HG02852 (cell line): ENCODE measurements around the gene SH2D3C.

Experiments used
- ATAC-seq: cut with Tn5 transposase; IDR thresholded peaks from one replicate; pipeline ENCODE4 v1.9.1; 2021; ENCODE audit warnings: mild to moderate bottlenecking, moderate library complexity; ENCODE audit not compliant: unreplicated experiment

The SH2D3C gene, protein sequence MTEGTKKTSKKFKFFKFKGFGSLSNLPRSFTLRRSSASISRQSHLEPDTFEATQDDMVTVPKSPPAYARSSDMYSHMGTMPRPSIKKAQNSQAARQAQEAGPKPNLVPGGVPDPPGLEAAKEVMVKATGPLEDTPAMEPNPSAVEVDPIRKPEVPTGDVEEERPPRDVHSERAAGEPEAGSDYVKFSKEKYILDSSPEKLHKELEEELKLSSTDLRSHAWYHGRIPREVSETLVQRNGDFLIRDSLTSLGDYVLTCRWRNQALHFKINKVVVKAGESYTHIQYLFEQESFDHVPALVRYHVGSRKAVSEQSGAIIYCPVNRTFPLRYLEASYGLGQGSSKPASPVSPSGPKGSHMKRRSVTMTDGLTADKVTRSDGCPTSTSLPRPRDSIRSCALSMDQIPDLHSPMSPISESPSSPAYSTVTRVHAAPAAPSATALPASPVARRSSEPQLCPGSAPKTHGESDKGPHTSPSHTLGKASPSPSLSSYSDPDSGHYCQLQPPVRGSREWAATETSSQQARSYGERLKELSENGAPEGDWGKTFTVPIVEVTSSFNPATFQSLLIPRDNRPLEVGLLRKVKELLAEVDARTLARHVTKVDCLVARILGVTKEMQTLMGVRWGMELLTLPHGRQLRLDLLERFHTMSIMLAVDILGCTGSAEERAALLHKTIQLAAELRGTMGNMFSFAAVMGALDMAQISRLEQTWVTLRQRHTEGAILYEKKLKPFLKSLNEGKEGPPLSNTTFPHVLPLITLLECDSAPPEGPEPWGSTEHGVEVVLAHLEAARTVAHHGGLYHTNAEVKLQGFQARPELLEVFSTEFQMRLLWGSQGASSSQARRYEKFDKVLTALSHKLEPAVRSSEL

DNA sequence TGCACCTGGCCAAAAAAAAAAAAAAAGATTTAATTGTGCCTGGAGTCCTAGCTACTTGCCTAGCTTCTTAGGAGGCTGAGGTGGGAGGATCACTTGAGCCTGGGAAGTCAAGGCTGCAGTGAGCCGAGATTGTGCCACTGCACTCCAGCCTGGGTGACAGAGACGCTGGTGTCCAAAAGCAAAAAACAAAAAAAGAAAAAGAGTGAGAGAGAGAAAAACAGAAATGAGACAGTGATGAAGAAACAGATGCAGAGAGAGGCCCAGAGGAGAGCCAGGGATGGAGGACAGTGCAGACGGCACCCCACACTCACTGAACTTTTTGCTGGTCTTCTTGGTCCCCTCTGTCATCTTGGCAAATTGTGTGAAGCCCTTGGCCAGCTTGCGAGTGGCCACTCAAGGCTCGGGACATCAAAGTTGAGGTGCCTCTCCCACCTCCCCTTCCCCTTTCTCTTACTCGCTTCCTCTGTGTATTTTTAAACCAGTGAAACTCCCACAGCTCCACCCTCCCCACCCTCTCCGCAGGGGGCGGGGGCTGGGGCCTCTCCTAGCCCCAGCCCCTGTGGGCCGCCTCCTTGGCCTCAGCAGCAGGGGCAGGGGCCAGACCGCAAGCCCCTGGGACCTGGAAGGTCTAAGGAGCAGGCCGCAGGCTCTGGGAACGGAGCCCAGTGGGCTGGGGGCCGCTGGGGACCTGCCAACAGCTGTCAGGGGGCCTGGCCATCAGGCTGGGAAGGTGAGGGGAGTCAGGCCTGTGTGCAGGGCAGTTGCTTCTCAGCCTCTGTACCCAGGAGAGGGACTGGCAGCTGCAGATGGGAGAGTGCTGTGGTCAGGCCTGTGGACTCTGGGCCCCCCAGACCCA, at the start of gene SH2D3C:
TSS of gene SH2D3C (minus strand) at position 387 of the 856 bp plus-strand sequence. CDS start at position 348, 39 bp downstream.
- peak; percentile 35 for ATAC-seq

DNA sequence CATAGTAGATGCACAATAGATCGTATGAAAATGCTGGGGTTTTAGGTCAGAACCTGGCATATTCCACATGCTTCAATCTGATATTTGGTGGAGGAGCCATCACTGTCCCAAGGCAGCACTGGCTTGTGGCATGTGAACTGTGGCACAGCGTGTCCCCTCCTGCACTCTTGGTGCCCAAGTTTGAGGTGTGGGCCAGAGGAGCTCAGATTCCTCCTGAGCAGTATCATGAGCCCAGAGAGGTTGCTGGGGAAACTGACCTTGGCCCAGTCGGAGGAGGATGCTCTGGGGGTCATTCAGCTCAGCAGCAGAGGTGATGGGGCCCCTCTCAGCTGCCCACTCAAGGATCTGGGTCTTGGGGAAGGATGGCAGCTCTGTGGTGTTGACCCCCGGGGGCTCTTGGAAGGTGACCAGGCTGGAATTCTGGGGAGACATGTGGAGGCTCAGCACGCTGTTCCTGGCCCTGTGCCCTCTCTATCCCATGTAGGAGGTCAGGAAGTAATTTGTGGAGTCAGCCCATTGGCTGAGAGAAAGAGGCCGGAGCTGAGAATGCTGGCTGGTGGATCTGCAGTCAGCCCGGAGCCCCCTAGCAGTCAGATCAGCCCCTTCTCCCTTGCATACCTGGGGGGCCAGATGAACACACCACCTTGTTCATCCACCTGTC, 47.9 kb upstream of the SH2D3C start:
- no peak for ATAC-seq

DNA sequence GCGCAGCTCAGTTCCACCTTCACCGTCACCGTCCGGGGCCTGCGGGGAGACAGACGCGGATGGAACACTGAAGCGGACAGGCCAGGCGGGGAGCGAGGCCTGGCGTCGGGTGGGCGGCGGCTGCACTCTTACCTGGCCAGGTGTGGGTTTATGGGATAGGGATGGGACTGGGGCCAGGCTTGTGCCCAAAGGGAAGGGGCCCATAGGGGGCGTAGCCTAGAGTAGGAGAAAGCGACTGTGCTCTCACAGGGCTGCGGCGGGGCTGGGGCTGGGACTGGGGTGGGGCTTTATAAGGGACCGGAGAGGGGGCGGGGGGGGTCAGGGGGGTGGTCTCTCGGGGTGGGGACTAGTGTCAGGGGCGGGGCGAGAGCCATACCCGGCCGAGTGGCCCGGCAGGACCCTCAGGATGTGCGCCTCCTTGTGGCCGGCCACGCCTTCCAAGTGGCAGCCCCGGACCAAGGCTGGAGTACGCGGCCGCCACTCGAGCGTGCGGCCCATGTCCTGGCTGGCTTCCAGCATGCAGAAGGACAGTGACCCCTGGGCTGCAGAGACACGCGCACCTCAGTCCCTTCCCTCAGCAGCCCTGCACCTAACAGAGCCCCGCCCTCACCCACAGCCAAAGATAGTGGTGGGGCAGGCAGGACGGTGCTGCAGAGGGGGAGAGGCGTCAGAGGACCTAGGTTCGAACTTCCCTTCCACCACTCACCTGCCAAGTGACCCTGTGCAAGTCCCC, 47.0 kb upstream of the SH2D3C start:
- no peak for ATAC-seq

DNA sequence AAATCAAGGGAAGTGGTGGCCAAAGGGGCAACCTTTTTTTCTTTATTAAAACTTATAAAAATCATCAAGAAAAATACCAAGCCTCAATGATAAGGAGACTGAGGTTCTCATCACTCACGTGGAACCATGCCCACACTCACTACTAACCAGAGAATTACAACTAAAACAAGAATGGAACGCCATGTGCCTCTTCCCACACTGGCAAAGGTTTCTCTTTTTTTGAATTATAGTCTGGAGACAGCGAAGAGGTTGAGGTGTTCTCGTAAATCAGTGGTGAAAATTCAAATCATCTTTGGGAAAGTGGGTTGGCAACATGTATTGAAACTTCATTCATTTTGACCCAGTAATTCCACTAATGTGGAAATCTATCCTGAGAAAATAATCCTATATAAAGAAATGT, 43.6 kb upstream of the SH2D3C start:
- ATAC-seq = no peak

DNA sequence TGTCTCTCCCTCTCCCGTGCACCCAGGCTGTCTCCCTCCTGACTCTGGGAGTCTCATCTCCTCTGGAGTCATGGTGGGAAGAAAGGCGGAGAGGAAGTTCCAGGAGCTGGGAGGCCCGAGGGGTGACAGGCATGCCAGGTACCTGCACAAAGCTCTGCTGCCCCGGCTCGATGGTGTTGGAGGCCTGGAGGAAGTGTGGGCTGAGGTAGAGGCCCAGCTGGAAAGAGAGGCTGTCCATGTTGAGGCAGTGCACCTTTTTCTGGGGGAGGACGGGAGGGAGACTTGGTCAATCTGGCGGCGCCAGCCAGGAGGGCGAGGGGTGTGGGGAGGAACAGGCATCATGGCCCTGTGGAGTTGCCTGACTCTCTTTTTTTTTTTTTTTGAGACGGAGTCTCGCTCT, 40.1 kb upstream of the SH2D3C start:
- ATAC-seq = no peak

DNA sequence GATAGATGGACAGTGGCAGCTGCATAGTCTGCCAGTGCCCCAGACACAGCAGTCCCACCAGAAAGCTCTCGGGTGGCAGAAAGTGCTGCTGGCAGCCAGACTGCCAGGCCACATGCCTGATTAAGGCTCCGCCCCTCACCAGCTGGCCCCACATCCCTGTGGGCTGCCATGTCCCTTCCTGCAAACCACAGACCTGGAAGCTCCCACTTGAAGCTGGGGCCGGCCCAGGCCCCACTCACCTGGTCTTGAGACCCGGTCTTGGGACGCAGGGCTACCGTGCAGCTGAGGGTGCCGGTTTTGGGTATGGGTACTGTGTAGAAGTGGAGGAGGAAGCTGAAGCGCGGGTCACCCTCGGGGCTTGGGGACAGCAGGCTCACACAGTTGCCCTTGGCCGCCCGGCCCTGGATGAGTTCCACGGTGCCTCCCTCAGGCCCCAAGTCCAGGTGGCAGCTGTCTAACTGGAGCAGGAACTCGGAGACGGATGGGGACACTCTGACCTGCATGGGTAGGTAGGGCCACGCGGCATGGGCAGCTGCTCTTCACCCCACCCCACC, 39.5 kb upstream of the SH2D3C start:
- ATAC-seq = no peak

DNA sequence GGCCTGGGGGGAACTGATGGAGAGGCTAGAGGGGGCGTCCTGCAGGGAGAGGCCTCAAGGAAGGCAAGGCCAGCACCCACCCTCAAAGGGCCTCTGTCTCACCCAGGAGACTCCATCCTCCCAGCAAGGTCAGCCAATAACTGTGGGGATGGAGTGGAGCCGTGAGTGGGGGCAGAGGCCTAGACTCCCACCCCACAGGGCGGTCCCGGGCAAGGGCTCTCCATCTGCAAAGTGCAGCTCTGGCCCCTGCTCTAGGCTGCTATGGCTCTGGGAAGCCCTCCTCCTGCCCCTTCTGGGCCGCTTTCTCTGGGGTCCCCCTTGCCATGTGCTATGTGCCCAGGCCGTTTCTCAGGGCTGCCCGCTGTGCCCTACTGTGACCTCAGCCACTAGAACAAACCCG, 38.3 kb upstream of the SH2D3C start:
- ATAC-seq = no peak

DNA sequence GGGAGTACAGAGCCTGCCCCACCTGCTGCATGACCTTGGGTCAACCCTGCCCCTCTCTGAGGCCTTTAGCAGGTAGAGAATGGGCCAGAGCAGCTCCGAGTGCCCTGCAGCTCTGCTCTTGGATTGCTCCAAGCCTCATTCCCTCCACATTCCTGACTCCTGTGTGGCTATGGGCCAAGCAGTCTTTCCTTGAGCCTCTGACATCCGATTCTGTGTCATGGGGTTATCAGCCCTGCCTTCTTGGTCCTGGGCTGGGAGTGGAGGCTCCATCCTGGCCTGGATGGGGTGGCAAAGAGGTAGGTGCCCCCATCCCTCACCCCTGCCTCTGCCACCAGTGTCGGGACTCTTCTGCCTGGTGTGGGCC, 37.9 kb upstream of the SH2D3C start:
- ATAC-seq = no peak

DNA sequence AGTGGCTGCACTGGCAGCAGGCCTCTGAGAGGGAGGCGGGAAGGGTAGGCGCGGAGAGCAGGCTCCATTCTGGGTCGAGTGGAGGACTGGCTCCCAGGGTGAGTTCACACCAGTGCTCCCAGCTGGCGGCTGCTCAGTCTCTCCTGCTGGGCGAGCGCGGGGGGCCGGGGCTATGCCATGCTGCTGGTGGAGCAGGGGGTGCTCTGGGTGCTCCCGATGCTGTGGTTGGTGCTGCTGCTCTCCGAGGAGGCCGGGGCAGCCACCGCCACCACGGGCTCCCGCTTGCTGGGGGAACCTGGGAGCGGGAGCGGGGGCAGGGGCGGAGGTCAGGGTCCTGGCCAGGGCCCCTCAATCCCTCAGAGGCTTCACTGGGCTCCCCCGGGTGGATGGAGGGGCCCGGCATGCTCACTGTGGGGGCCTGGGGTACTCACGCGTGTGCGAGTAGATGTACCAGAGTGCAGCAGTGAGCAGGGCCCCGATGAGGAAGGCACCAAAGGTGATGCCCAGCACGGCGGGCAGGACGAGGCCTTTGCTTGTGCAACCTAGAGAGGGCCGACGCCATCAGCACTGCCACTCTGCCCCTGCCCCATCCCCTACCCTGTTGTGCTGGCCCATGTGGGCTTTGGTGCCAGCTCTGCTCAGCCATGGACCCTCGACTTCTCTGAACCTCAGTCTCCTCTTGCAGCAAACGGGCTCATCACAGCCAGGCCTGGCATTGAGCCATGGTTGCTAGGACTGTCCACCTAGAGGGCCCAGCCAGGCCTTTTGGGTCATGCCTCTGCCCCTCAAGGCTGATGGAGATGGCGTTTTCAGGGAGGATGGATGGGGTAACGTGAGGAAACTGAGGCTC, 37.3 kb upstream of the SH2D3C start:
- ATAC-seq = no peak

DNA sequence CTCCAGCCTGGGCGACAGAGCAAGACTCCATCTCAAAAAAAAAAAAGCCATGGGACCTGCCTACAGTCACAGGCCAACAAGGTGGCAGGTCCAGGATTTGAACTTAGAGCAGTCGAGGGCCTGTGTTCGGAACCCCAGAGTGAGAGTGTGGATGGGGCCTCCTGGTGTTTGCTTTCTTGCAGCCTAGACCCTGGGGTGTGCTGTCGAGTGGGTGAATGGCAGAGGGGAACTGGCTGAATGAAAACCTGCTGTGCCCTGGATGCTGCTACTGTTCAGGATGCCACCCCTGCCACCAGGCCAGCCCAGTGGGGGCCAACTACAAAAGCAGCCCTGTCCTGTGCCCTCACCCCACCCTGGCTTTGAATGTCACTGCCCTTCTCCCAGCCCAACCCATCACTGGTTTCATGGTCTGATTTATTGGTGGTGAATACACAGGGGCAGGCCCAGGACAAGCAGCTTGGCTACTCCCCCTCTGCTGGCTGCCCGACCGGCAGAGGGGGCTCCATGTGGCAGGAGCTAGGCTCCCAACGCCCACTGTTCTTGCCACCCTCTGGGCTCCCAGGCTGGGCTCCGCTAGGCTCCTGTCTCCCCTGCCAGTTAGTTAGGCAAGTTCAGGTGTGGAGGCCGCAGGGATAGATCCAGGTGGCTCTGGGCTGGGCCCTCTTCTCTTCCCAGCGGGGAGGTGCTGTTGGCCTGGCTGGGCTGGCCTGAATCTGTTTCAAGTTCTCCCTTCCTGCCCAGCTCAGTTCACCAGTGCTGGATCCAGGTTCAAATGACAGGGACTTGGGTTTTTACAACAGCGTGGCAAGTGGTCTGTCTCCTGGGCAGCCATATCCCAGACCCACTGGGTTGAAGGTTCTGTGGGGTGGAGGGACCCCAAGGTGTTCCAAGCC, 36.4 kb upstream of the SH2D3C start:
- ATAC-seq = no peak

DNA sequence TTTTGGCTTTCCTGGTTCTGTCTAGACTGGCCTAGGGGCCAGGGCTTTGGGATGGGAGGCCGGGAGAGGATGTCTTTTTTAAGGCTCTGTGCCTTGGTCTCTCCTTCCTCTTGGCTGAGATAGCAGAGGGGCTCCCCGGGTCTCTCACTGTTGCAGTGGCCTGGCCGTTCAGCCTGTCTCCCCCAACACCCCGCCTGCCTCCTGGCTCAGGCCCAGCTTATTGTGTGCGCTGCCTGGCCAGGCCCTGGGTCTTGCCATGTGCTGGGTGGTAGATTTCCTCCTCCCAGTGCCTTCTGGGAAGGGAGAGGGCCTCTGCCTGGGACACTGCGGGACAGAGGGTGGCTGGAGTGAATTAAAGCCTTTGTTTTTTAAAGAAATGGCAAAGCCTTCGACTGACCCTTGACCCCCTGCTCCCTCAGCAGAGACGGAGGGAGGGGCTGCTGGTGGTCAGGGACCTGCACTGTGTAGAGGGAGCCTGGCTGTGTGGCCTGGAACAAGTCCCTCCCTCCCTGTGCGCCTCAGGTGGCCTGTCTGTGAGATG, 35.3 kb upstream of the SH2D3C start:
- ATAC-seq = no peak

DNA sequence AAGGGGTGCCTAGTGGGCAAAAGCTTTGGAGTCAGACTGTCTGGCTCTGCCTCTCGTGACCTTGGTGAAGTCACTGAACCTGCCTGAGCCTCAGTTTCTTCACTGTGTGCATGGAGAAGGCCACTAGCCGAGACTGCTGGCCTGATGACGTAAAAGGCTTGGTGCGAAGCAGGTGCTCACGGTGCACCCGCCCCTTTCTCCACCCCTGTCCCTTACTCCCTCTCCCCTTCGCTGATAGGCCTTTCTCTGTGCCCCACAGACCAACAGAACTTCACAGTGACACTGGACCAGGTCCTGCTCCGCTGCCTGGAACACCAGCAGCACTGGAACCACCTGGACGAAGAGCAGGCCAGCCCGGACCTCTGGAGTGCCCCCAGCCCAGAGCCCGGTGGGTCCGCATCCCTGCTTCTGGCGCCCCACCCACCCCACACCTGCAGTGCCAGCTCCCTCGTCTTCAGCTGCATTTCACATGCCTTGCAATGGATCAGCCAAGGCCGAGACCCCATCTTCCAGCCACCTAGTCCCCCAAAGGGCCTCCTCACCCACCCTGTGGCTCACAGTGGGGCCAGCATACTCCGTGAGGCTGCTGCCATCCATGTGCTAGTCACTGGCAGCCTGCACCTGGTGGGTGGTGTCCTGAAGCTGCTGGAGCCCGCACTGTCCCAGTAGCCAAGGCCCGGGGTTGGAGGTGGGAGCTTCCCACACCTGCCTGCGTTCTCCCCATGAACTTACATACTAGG, 34.6 kb upstream of the SH2D3C start:
- no peak for ATAC-seq

DNA sequence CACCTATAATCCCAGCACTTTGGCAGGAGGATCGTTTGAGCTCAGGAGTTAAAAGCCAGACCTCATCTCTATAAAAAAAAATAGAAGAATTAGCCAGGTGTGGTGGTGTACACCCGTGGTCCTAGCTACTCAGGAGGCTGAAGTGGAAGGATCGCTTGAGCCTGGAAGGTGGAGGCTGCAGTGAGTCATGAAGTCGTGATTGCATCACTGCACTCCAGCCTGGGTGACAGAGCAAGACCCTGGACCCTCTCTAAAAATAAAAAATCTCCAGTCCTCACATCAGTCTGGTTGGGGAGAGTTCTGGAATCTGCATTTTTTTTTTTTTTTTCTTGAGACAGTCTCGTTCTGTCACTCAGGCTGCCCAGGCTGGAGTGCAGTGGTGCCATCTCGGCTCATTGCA, 33.5 kb upstream of the SH2D3C start:
- no peak for ATAC-seq

DNA sequence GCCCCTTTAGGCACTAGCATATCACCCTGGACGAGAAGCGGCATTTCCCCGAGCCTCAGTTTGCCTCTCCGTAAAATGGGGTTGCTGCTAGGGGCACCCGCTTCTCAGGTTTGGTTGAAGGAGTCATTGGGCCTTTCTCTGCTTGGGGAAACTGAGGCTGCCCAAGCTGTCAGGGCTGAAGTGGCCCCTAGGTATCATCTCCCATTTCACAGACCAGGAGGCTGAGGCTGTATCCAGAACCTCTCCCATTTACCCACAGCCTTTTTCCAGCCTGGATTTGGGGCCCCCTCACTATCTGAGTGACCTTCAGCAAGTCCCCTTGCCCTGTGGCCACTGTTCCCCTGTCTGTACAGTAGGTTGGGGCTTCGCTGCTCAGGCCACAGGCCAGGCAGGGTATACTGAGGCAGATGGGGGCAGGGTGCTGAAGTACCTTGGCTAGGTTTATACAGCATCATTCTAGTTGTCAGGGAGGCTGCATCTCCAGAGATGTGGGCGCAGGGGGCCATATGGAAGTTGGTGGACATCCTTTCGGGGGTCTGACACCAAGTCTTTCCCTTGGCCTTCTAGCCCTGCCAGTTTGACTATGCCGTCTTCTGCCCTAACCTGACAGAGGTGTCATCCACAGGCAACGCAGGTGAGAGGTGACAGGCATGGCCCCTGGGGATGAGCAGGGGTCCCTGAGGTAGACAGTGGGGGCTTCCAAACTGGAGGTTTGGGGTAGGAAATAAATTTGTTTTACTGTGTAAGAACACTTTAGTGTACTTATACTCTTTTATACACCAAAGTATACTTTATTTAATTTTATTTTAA, 32.1 kb upstream of the SH2D3C start:
- no peak for ATAC-seq

DNA sequence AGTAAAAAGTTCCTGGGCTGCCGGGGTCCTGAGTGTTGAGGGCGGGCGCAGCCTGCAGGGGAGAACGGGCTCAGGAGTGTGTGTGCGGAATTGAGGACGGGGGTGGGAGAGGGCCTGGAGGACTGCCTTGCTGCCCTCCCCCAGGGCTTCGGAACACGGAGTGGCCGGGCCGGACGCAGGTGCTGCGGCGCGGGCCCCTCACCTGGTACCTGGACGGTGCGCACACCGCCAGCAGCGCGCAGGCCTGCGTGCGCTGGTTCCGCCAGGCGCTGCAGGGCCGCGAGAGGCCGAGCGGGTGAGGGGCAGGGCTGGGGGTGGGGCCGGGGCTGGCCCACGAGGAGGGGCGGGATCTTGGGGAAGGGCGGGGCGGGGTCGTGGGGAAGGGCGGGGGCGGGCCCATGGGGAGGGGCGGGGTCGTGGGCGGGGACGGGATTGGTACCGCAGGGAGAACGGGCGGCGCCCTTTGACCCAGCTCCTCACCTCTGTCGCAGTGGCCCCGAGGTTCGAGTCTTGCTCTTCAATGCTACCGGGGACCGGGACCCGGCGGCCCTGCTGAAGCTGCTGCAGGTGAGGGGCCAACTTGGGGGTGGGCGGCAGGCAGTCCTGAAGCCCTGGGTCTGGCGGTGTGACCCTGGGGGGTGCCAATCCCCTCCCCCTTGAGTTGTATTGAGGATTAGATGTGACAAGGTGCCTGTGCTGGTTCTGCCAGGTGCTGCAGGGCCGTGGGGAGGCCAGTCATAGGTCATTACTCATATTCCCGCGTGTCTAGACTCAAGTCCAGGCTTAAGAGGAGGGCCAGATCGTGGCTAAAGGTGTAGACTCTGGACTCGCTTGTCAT, 31.3 kb upstream of the SH2D3C start:
- ATAC-seq = no peak
